ENCODE results near the gene RNGTT. TPM values are rescaled to one million over a fixed set of nuclear protein-coding genes. Genes with fewer than 3 reads are reported as not detected.
"Not testable (repeated sequence)": the region's sequence is repeated elsewhere in the genome, so short reads cannot be mapped to it uniquely, and the experiment has no call there.

The RNGTT gene
- 28.7 and 34.8 TPM in 2 replicates for total RNA-seq (2014; rRNA removed; shearing (Covaris generic))

- in situ Hi-C loops (cut with HindIII; ENCODE audit: low sequenced_read_pairs) = no loop called here
- peak; percentile 98 for DNase-seq (ENCODE audit: low spot score)
Measured at GRCh38 chr6:88963139-88964090, at the start of gene RNGTT. Gene RNGTT (minus strand): TSS chr6:88963618. CDS start chr6:88963409, 209 bp downstream.

GRCh38 chr6:89011436-89011835 is 48.0 kb upstream of the RNGTT start:
- no peak for DNase-seq (ENCODE audit: low spot score)
- in situ Hi-C loops (cut with HindIII; ENCODE audit: low sequenced_read_pairs) = no loop called here

- in situ Hi-C loops (cut with HindIII; ENCODE audit: low sequenced_read_pairs) = no loop called here
- no peak for DNase-seq (ENCODE audit: low spot score)
Measured at GRCh38 chr6:89010825-89011224, 47.4 kb upstream of the RNGTT start.

GRCh38 chr6:89009624-89010059 is 46.2 kb upstream of the RNGTT start:
- DNase-seq (ENCODE audit: low spot score) = no peak
- in situ Hi-C loops (cut with HindIII; ENCODE audit: low sequenced_read_pairs) = no loop called here

GRCh38 chr6:89008815-89009374 is 45.5 kb upstream of the RNGTT start:
- no peak for DNase-seq (ENCODE audit: low spot score)
- in situ Hi-C loops (cut with HindIII; ENCODE audit: low sequenced_read_pairs) = no loop called here

- no peak for DNase-seq (ENCODE audit: low spot score)
Measured at GRCh38 chr6:89008001-89008814, 44.8 kb upstream of the RNGTT start.

GRCh38 chr6:89007209-89008000 is 44.0 kb upstream of the RNGTT start:
- no peak for DNase-seq (ENCODE audit: low spot score)
- in situ Hi-C loops (cut with HindIII; ENCODE audit: low sequenced_read_pairs) = no loop called here

More at GRCh38 chr6:89008001-89008814, 44.8 kb upstream of the RNGTT start:
- in situ Hi-C loops (cut with HindIII; ENCODE audit: low sequenced_read_pairs) = no loop called here

GRCh38 chr6:89002523-89002922 is 39.1 kb upstream of the RNGTT start:
- DNase-seq (ENCODE audit: low spot score) = no peak
- in situ Hi-C loops (cut with HindIII; ENCODE audit: low sequenced_read_pairs) = no loop called here

- in situ Hi-C loops (cut with HindIII; ENCODE audit: low sequenced_read_pairs) = no loop called here
- DNase-seq (ENCODE audit: low spot score) = no peak
Measured at GRCh38 chr6:88997327-88997726, 33.9 kb upstream of the RNGTT start.

- DNase-seq (ENCODE audit: low spot score) = no peak
- in situ Hi-C loops (cut with HindIII; ENCODE audit: low sequenced_read_pairs) = no loop called here
Measured at GRCh38 chr6:88992741-88993552, 29.5 kb upstream of the RNGTT start.

- DNase-seq (ENCODE audit: low spot score) = peak; percentile 17
- in situ Hi-C loops (cut with HindIII; ENCODE audit: low sequenced_read_pairs) = no loop called here
Measured at GRCh38 chr6:88989215-88989614, 25.8 kb upstream of the RNGTT start.

GRCh38 chr6:88987922-88988321 is 24.5 kb upstream of the RNGTT start:
- in situ Hi-C loops (cut with HindIII; ENCODE audit: low sequenced_read_pairs) = no loop called here

GRCh38 chr6:88985901-88986300 is 22.5 kb upstream of the RNGTT start:
- no peak for DNase-seq (ENCODE audit: low spot score)
- in situ Hi-C loops (cut with HindIII; ENCODE audit: low sequenced_read_pairs) = no loop called here

More at GRCh38 chr6:88987922-88988321, 24.5 kb upstream of the RNGTT start:
- DNase-seq (ENCODE audit: low spot score) = no peak

- DNase-seq (ENCODE audit: low spot score) = no peak
- in situ Hi-C loops (cut with HindIII; ENCODE audit: low sequenced_read_pairs) = no loop called here
Measured at GRCh38 chr6:88984606-88985005, 21.2 kb upstream of the RNGTT start.

GRCh38 chr6:88984152-88984551 is 20.7 kb upstream of the RNGTT start:
- no peak for DNase-seq (ENCODE audit: low spot score)
- in situ Hi-C loops (cut with HindIII; ENCODE audit: low sequenced_read_pairs) = no loop called here

- DNase-seq (ENCODE audit: low spot score) = peak; percentile 11
- in situ Hi-C loops (cut with HindIII; ENCODE audit: low sequenced_read_pairs) = no loop called here
Measured at GRCh38 chr6:88983532-88983931, 20.1 kb upstream of the RNGTT start.

GRCh38 chr6:88983129-88983528 is 19.7 kb upstream of the RNGTT start:
- in situ Hi-C loops (cut with HindIII; ENCODE audit: low sequenced_read_pairs); DNase-seq (ENCODE audit: low spot score): not testable (repeated sequence)

- peak; percentile 84 for DNase-seq (ENCODE audit: low spot score)
- in situ Hi-C loops (cut with HindIII; ENCODE audit: low sequenced_read_pairs) = no loop called here
Measured at GRCh38 chr6:88982720-88983119, 19.3 kb upstream of the RNGTT start.
